HG02852 (cell line): ENCODE data around the gene ACADL.

Source experiments
- ATAC-seq: cut with Tn5 transposase; IDR thresholded peaks from one replicate; pipeline ENCODE4 v1.9.1; 2021; ENCODE audit warnings: mild to moderate bottlenecking, moderate library complexity; ENCODE audit not compliant: unreplicated experiment

The ACADL gene

GRCh38 chr2:210170446-210171303, 54.6 kb downstream of the ACADL start:
- peak; percentile 66 for ATAC-seq

GRCh38 chr2:210170196-210170445, 55.1 kb downstream of the ACADL start:
- no peak for ATAC-seq

- peak; percentile 26 for ATAC-seq
Measured at GRCh38 chr2:210169516-210170195, 55.6 kb downstream of the ACADL start.

- no peak for ATAC-seq
Measured at GRCh38 chr2:210167227-210167626, 58.0 kb downstream of the ACADL start.

GRCh38 chr2:210162466-210163124, 62.7 kb downstream of the ACADL start:
- ATAC-seq, result no peak

GRCh38 chr2:210159059-210159458, 66.2 kb downstream of the ACADL start:
- no peak for ATAC-seq

- no peak for ATAC-seq
Measured at GRCh38 chr2:210158236-210158635, 67.0 kb downstream of the ACADL start.

GRCh38 chr2:210157526-210157925, 67.7 kb downstream of the ACADL start:
- no peak for ATAC-seq

- no peak for ATAC-seq
Measured at GRCh38 chr2:210147614-210148013, 77.6 kb downstream of the ACADL start.
